Suprapubic skin (tissue), 4 donors: ENCODE data around the gene ARHGAP25.

Experiments
- EP300 ChIP-seq: sonication (generic); formaldehyde crosslinking; IDR thresholded peaks from one replicate; pipeline ENCODE4 v1.6.1; 2017; ENCODE audit warnings: antibody characterized with exemption
- POLR2A ChIP-seq, 2 donors: fragments of 450-650 bp; IDR thresholded peaks; one replicate each; pipeline ENCODE4 v1.6.1; 2017; ENCODE audit warnings: antibody characterized with exemption in 2 of 2, mild to moderate bottlenecking in 2 of 2, moderate library complexity in 2 of 2
- POLR2AphosphoS5 ChIP-seq, 3 donors: sonication (generic); formaldehyde crosslinking; IDR thresholded peaks; one replicate each; pipeline ENCODE4 v1.6.1; 2017; ENCODE audit warnings: antibody characterized with exemption in 3 of 3
- TF ChIP-seq, protein P1 (sequence below), 2 donors: fragments of 200-600 bp in 1 of 2; fragments of 450-650 bp in 1 of 2; sonication (generic) in 1 of 2; IDR thresholded peaks; one replicate each; pipeline ENCODE4 v1.5.1; 2016 to 2019; ENCODE audit warnings: antibody characterized with exemption in 2 of 2, mild to moderate bottlenecking in 1 of 2, moderate library complexity in 1 of 2

DNA sequence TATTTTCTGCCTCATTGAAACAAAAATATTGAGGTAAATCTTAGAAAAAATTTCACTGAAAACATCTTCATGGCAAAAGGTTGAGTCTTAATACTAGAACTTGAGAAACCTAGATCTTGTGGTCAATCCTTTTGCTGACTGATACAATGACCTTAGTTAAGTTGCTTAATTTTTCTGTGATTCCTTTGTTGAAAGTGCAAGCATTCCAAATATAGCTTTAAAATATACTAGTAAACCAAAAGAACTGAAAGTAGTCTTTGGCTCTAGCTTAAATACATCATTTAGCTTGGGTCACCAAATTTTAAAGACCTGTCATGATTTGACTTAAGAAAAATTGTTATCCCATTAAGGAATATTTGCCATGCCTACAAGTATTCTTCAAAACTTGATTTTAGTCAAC lies 119.9 kb downstream of the ARHGAP25 start:
- TF ChIP-seq, protein P1, sequence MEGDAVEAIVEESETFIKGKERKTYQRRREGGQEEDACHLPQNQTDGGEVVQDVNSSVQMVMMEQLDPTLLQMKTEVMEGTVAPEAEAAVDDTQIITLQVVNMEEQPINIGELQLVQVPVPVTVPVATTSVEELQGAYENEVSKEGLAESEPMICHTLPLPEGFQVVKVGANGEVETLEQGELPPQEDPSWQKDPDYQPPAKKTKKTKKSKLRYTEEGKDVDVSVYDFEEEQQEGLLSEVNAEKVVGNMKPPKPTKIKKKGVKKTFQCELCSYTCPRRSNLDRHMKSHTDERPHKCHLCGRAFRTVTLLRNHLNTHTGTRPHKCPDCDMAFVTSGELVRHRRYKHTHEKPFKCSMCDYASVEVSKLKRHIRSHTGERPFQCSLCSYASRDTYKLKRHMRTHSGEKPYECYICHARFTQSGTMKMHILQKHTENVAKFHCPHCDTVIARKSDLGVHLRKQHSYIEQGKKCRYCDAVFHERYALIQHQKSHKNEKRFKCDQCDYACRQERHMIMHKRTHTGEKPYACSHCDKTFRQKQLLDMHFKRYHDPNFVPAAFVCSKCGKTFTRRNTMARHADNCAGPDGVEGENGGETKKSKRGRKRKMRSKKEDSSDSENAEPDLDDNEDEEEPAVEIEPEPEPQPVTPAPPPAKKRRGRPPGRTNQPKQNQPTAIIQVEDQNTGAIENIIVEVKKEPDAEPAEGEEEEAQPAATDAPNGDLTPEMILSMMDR (IDR thresholded peaks at IDR 0.05) = no peak
- TF ChIP-seq POLR2A (IDR thresholded peaks at IDR 0.05) (no peak), EP300 (no peak), POLR2AphosphoS5 (IDR thresholded peaks at IDR 0.05) (no peak)
